Bronchus fibroblast of lung (primary cell): ENCODE data around the gene MUC13. TPM values are rescaled to one million over a fixed set of nuclear protein-coding genes. Genes with fewer than 3 reads are reported as not detected.

Experiments
- total RNA-seq: library from RNA; depleted of rRNA; stranded (reverse); fragments of >200 nt; gene quantifications from 2 replicates; pipeline ENCODE4 v1.2.3, GENCODE V29; 2015

Gene MUC13, protein sequence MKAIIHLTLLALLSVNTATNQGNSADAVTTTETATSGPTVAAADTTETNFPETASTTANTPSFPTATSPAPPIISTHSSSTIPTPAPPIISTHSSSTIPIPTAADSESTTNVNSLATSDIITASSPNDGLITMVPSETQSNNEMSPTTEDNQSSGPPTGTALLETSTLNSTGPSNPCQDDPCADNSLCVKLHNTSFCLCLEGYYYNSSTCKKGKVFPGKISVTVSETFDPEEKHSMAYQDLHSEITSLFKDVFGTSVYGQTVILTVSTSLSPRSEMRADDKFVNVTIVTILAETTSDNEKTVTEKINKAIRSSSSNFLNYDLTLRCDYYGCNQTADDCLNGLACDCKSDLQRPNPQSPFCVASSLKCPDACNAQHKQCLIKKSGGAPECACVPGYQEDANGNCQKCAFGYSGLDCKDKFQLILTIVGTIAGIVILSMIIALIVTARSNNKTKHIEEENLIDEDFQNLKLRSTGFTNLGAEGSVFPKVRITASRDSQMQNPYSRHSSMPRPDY
- total RNA-seq = not detected in 2 replicates

DNA sequence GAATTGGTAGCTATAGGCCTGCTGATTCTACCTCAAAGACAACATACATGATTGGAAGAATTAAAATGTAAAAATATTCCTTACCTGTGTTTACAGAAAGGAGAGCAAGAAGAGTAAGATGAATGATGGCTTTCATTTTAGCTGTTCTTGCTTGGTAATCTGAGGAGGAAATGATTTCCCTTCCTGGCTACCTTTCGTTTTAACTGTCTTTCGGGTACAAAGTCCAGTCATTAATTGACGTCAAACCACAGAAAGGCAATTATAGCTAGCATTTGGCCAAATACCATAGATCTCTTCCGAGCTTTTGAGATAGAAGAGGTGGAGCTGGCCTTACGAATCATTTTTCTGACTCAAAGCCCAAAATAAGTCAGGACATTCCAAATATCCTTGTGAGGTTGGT, at the start of gene MUC13:
TSS of gene MUC13 (minus strand) at position 175 of the 400 bp plus-strand sequence. CDS start at position 136, 39 bp downstream.

DNA sequence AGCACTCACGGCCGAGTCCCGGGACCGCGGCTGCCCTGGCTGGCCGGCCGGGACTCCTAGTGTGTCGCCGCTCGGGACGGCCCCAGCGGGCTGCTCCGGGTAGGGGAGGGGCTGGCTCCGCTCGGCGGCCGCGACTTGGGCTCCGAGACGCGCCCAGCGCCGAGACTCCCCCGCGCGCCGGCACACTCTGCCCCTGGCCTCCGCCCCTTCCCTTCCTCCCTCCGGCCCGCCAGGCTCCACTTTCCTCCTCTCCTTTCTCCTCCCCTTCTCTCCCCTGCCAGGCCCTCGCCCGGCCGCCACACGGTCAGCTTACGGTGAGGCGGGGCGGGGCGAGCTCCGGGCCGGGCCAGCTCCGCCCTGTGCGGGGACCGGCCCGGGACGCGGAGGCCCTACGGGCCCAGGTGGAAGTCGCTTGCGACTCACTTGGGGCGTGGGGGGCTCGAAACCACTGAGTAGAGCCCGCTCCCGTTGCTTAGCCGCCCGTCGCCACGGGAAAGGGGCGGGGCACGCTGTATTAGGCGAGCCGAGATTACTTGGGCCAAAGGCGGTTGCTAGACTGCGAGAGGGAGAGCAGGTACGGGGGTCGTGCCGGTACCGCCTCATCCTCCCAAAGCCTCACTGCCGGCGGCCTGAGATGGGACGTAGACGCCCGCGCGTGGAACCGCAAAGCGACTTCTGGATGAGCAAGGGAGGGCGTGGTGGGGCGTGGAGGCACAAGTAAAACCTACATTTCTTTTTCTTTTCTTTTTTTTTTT, 47.2 kb downstream of the MUC13 start, which contains the start of gene ITGB5:
TSS of gene ITGB5 (minus strand) at position 189 of the 755 bp plus-strand sequence. CDS start 365 bp downstream, outside the sequence.

Other genes with a start within 250 kb of the MUC13 start
- gene UMPS, start 204.3 kb downstream of the MUC13 start, total RNA-seq = 22.7 and 26.0 TPM in 2 replicates
- 67.3 and 71.8 TPM in 2 replicates for gene ITGB5, start 47.4 kb downstream of the MUC13 start, total RNA-seq
- 40.9 and 48.9 TPM in 2 replicates for gene HEG1, start 121.2 kb upstream of the MUC13 start, total RNA-seq